Ascending aorta (tissue), 2 donors: Measurements from ENCODE around the gene RYR3. TPM values are rescaled to one million over a fixed set of nuclear protein-coding genes. Genes with fewer than 3 reads are reported as not detected.

Experiments used
- DNase-seq, 2 donors: peaks; one replicate each; pipeline ENCODE4 v3.0.0-alpha.2; 2019; ENCODE audit warnings: low spot score in 2 of 2
- H3K27ac ChIP-seq, 2 donors: fragments of 200-600 bp; sonication (generic); one replicate each; pipeline ENCODE4 v1.5.1; 2016 to 2017; ENCODE audit warnings: mild to moderate bottlenecking in 1 of 2
- H3K27me3 ChIP-seq: fragments of 200-600 bp; sonication (generic); one replicate; pipeline ENCODE4 v1.5.1; 2017
- H3K36me3 ChIP-seq, 2 donors: fragments of 200-600 bp; sonication (generic); one replicate each; pipeline ENCODE4 v1.5.1; 2016
- H3K4me1 ChIP-seq, 2 donors: fragments of 200-600 bp; sonication (generic); one replicate each; pipeline ENCODE4 v1.5.1; 2016 to 2017; ENCODE audit warnings: mild to moderate bottlenecking in 1 of 2
- H3K4me3 ChIP-seq, 2 donors: fragments of 200-600 bp; sonication (generic); one replicate each; pipeline ENCODE4 v1.5.1; 2016 to 2017; ENCODE audit warnings: mild to moderate bottlenecking in 1 of 2
- H3K9me3 ChIP-seq, 2 donors: fragments of 200-600 bp; sonication (generic); one replicate each; pipeline ENCODE4 v1.5.1; 2016
- CTCF ChIP-seq, 3 experiments: fragments of 200-600 bp in 2 of 3; fragments of 450-650 bp in 1 of 3; sonication (generic) in 2 of 3; IDR thresholded peaks; one replicate each; pipeline ENCODE4 v1.5.1; 2016 to 2019; ENCODE audit warnings: antibody characterized with exemption in 3 of 3, mild to moderate bottlenecking in 1 of 3, moderate library complexity in 1 of 3
- intact Hi-C: fragments of 100-400 bp; cut with DNase I; formaldehyde crosslinking; loops from one replicate; pipeline ENCODE4 v1.15.1; 2023
- total RNA-seq: library from RNA; depleted of rRNA; stranded (reverse); fragments of >200 nt; gene quantifications from one replicate; pipeline ENCODE4 v1.1.0, GENCODE V29; 2016

Gene RYR3
- total RNA-seq, 1 donor from 2014 or later, result 3.1 TPM

- Histone ChIP-seq H3K27ac (no peak overlapping the region), H3K4me3 (no peak overlapping the region), H3K9me3 (no peaks in the 10 kb centered on the region), H3K27me3 (no peaks in the 10 kb centered on the region), H3K36me3 (peaks cover 0 to 5% of the 10 kb centered on the region in 2 donors), H3K4me1 (no peaks in the 10 kb centered on the region)
- intact Hi-C loops, result no loop called here
- DNase-seq, result no peak
- TF ChIP-seq CTCF (IDR thresholded peaks at IDR 0.05), result no peak
Observed at GRCh38 chr15:33636234-33636633, 325.5 kb downstream of the RYR3 start.

- Histone ChIP-seq H3K36me3 (peaks cover 0 to under 1% of the 10 kb centered on the region in 2 donors), H3K27ac (no peak overlapping the region), H3K4me3 (no peak overlapping the region), H3K9me3 (no peaks in the 10 kb centered on the region), H3K4me1 (no peaks in the 10 kb centered on the region), H3K27me3 (no peaks in the 10 kb centered on the region)
- TF ChIP-seq CTCF (IDR thresholded peaks at IDR 0.05), result no peak
- intact Hi-C loops, result no loop called here
- DNase-seq, result no peak
Observed at GRCh38 chr15:33636958-33637357, 326.2 kb downstream of the RYR3 start.

- H3K9me3 ChIP-seq, result no peaks in the 10 kb centered on the region
- DNase-seq, result no peak
- intact Hi-C loops, result no loop called here
- no peak for TF ChIP-seq CTCF (IDR thresholded peaks at IDR 0.05)
- H3K4me1 ChIP-seq, result no peaks in the 10 kb centered on the region
- H3K27ac ChIP-seq, result no peak overlapping the region
- H3K36me3 ChIP-seq, result no peaks in the 10 kb centered on the region
- H3K4me3 ChIP-seq, result no peak overlapping the region
- no peaks in the 10 kb centered on the region for H3K27me3 ChIP-seq
Observed at GRCh38 chr15:33638453-33638852, 327.7 kb downstream of the RYR3 start.

DNA sequence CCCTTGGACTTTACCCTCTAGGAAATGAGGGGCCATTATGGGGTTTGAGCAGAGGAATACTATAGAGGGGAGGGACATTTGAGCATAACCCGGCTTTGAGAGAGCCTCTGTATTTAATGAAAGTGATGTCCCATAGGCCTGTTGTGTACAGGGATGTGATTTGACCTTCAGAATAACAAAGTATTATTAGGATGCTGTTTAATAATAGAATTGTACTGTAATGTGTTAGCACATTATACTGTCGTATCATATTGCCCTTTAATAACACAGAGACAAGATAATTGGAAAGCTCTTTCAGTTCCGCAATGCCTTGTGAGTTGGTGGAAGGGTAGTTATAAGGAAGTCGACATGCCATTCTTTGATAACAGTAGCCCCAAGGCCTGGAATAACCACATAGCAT, 328.3 kb downstream of the RYR3 start:
- DNase-seq, result no peak
- Histone ChIP-seq H3K9me3 (no peaks in the 10 kb centered on the region), H3K4me3 (no peak overlapping the region), H3K27me3 (no peaks in the 10 kb centered on the region), H3K4me1 (no peaks in the 10 kb centered on the region), H3K36me3 (no peaks in the 10 kb centered on the region), H3K27ac (no peak overlapping the region)
- TF ChIP-seq CTCF (IDR thresholded peaks at IDR 0.05), result no peak
- intact Hi-C loops, result no loop called here

DNA sequence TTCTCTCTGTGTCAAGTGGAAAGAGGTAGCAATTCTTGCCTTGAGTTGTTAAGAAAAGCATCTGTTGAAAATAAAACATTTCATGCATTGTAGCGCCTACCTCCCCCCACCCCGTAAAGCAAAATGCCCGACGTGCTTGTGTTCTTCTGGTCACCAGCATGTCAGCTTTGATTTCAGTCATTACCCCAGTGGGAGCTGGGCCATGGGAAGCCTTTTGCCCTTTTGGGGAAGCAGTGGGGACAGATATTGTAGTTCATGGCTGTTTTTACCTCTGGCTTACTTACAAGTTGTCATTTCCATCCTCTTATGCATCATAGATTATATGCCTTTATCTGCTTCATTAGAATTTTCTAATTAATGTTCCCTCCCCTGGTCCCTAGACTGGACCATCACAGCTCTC, 328.7 kb downstream of the RYR3 start:
- no peak for TF ChIP-seq CTCF (IDR thresholded peaks at IDR 0.05)
- Histone ChIP-seq H3K4me3 (no peak overlapping the region), H3K27ac (no peak overlapping the region), H3K9me3 (no peaks in the 10 kb centered on the region), H3K4me1 (no peaks in the 10 kb centered on the region), H3K36me3 (no peaks in the 10 kb centered on the region), H3K27me3 (no peaks in the 10 kb centered on the region)
- no peak for DNase-seq
- intact Hi-C loops, result no loop called here

- intact Hi-C loops, result no loop called here
- no peaks in the 10 kb centered on the region for H3K9me3 ChIP-seq
- H3K36me3 ChIP-seq, result no peaks in the 10 kb centered on the region
- no peak overlapping the region for H3K27ac ChIP-seq
- no peaks in the 10 kb centered on the region for H3K27me3 ChIP-seq
- TF ChIP-seq CTCF (IDR thresholded peaks at IDR 0.05), result no peak
- no peak overlapping the region for H3K4me3 ChIP-seq
- no peaks in the 10 kb centered on the region for H3K4me1 ChIP-seq
- DNase-seq, result no peak
Observed at GRCh38 chr15:33639978-33640377, 329.2 kb downstream of the RYR3 start.
